ENCODE data around the gene CLSTN1.

The CLSTN1 gene

GRCh38 chr1:9703165-9703509 lies 120.6 kb downstream of the CLSTN1 start:
- Histone ChIP-seq H3K4me1 (ENCODE audit: control insufficient read depth, insufficient read depth, low read length) (no peaks in the 10 kb centered on the region), H3K36me3 (ENCODE audit: control insufficient read depth, insufficient read depth, low read length) (no peaks in the 10 kb centered on the region), H3K9ac (ENCODE audit: low read length) (no peak overlapping the region), H3K4me3 (ENCODE audit: low read length) (no peak overlapping the region), H3K27me3 (ENCODE audit: control insufficient read depth, insufficient read depth, low read length) (no peaks in the 10 kb centered on the region), H3K9me3 (ENCODE audit: control insufficient read depth, low read length) (no peaks in the 10 kb centered on the region)

DNA sequence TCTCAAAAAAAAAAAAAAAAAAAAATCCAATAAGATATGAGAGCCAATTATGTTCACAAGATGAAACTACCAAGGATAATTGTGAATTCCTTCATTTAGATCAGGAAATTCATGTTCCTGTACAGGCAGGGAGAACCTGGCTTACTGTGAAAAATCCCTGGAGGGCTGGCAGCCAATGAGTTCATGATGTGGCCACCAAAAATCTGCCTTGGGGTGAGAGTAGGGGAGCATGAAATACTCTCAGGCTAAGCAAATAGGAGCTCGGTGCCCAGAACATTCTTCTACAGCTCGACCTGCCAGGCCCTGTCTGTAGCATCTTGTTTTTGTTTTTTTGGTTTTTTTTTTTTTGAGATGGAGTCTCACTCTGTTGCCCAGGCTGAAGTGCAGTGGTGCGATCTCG lies 122.1 kb downstream of the CLSTN1 start:
- H3K9ac ChIP-seq (ENCODE audit: low read length), result no peak overlapping the region
- H3K9me3 ChIP-seq (ENCODE audit: control insufficient read depth, low read length), result no peaks in the 10 kb centered on the region
- no peaks in the 10 kb centered on the region for H3K27me3 ChIP-seq (ENCODE audit: control insufficient read depth, insufficient read depth, low read length)
- no peak overlapping the region for H3K4me3 ChIP-seq (ENCODE audit: low read length)
- H3K36me3 ChIP-seq (ENCODE audit: control insufficient read depth, insufficient read depth, low read length), result no peaks in the 10 kb centered on the region
- H3K4me1 ChIP-seq (ENCODE audit: control insufficient read depth, insufficient read depth, low read length), result no peaks in the 10 kb centered on the region

- Histone ChIP-seq H3K27me3 (ENCODE audit: control insufficient read depth, insufficient read depth, low read length) (no peaks in the 10 kb centered on the region), H3K36me3 (ENCODE audit: control insufficient read depth, insufficient read depth, low read length) (no peaks in the 10 kb centered on the region), H3K9me3 (ENCODE audit: control insufficient read depth, low read length) (no peaks in the 10 kb centered on the region), H3K4me1 (ENCODE audit: control insufficient read depth, insufficient read depth, low read length) (no peaks in the 10 kb centered on the region), H3K9ac (ENCODE audit: low read length) (no peak overlapping the region), H3K4me3 (ENCODE audit: low read length) (no peak overlapping the region)
Observed at GRCh38 chr1:9700340-9700739, 123.4 kb downstream of the CLSTN1 start.

DNA sequence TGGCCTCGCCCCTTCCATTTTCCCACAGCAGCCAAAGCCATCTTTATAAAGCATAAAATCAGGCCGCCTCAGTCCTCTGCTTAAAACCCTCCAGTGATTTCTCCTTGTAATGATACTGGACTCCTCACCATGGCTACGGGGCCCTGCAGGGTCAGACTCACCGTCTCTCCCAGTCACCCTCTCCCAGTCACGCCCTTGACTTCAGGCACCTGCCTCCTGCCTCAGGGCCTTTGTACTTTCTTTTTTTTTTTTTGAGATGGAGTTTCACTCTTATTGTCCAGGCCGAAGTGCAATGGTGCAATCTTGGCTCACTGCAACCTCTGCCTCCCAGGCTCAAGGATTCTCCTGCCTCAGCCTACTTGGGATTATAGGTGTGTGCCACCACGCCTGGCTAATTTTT lies 124.4 kb downstream of the CLSTN1 start:
- H3K36me3 ChIP-seq (ENCODE audit: control insufficient read depth, insufficient read depth, low read length), result no peaks in the 10 kb centered on the region
- H3K4me1 ChIP-seq (ENCODE audit: control insufficient read depth, insufficient read depth, low read length), result no peaks in the 10 kb centered on the region
- H3K27me3 ChIP-seq (ENCODE audit: control insufficient read depth, insufficient read depth, low read length), result no peaks in the 10 kb centered on the region
- H3K9me3 ChIP-seq (ENCODE audit: control insufficient read depth, low read length), result no peaks in the 10 kb centered on the region
- H3K4me3 ChIP-seq (ENCODE audit: low read length), result no peak overlapping the region
- H3K9ac ChIP-seq (ENCODE audit: low read length), result no peak overlapping the region

DNA sequence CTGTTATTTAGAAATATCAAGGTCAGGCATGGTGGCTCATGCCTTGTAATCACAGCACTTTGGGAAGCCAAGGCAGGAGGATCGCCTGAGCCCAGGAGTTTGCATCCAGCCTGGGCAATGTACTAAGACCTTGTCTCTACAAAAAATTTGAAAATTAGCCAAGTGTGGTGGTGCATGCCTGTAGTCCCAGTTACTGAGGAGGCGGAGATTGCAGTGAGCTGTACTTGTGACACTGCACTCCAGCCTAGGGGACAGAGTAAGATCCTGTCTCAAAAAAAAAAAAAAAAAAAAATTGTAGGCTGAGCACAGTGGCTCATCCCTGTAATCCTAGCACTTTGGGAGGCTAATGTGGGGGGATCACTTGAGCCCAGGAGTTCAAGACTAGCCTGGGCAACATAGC lies 127.0 kb downstream of the CLSTN1 start:
- Histone ChIP-seq H3K27me3 (ENCODE audit: control insufficient read depth, insufficient read depth, low read length) (no peaks in the 10 kb centered on the region), H3K4me1 (ENCODE audit: control insufficient read depth, insufficient read depth, low read length) (no peaks in the 10 kb centered on the region), H3K9ac (ENCODE audit: low read length) (no peak overlapping the region), H3K9me3 (ENCODE audit: control insufficient read depth, low read length) (no peaks in the 10 kb centered on the region), H3K36me3 (ENCODE audit: control insufficient read depth, insufficient read depth, low read length) (no peaks in the 10 kb centered on the region), H3K4me3 (ENCODE audit: low read length) (no peak overlapping the region)

DNA sequence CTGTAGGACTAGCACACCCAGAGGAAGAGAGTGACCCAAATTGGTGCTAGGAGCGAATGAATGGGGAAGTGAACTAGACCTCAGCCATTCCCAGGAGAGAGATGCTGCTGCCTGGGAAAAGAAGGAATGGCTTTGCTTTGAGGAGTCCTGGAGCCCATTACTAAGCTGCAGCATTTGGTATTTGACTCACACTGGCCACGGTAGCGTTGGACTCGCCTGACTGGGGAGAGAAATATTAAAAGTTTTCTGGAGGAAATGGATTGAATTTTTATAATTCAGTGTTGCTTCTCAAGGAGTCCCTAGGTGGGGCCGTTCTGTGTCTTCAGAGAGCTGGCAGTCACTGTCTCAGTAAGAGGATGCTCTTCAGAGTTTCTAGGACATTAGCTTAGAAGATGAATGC lies 132.1 kb downstream of the CLSTN1 start:
- peaks cover 26% of the 10 kb centered on the region for H3K4me1 ChIP-seq (ENCODE audit: control insufficient read depth, insufficient read depth, low read length)
- no peaks in the 10 kb centered on the region for H3K9me3 ChIP-seq (ENCODE audit: control insufficient read depth, low read length)
- H3K27me3 ChIP-seq (ENCODE audit: control insufficient read depth, insufficient read depth, low read length), result peaks cover 33% of the 10 kb centered on the region

GRCh38 chr1:9691108-9691445 lies 132.7 kb downstream of the CLSTN1 start:
- Histone ChIP-seq H3K9ac (ENCODE audit: low read length) (no peak overlapping the region), H3K36me3 (ENCODE audit: control insufficient read depth, insufficient read depth, low read length) (no peaks in the 10 kb centered on the region), H3K4me3 (ENCODE audit: low read length) (no peak overlapping the region), H3K4me1 (ENCODE audit: control insufficient read depth, insufficient read depth, low read length) (peaks cover 26% of the 10 kb centered on the region), H3K9me3 (ENCODE audit: control insufficient read depth, low read length) (no peaks in the 10 kb centered on the region), H3K27me3 (ENCODE audit: control insufficient read depth, insufficient read depth, low read length) (peaks cover 33% of the 10 kb centered on the region)

More for the DNA sequence above, 132.1 kb downstream of the CLSTN1 start:
- H3K4me3 ChIP-seq (ENCODE audit: low read length), result no peak overlapping the region
- H3K9ac ChIP-seq (ENCODE audit: low read length), result no peak overlapping the region
- no peaks in the 10 kb centered on the region for H3K36me3 ChIP-seq (ENCODE audit: control insufficient read depth, insufficient read depth, low read length)

DNA sequence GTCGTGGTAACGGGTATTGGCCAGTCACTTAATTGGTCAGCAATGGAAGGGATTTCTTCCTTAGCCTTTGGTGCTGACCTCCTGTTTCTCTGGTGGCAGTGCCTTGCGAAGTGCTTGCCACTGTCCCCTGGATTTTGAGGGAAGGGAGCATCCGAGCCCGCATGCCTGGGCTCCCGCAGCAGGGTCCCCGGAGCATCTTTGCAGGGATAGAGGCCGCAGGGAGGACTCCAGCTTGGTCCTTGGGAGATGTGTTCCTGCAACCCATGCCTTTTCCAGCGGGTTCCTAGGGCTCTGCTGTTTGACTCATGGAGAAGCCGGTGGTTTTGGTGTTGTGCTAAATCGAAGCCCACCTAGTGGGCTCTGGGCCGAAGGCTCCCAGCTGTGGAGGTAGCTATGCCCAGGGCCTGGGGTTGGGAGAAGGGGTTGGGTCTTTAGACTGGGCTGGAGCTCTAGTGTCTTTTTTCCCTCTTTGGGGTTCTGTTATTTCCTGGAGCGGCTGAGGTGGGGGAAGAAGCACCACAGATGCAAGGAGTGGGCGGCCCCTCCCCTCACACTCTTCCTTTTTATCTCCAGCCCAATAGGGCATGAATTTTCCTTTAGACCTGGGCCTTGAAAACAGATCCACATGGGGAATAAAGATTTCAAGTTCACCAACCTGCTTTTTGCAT lies 133.2 kb downstream of the CLSTN1 start:
- H3K9ac ChIP-seq (ENCODE audit: low read length), result no peak overlapping the region
- no peaks in the 10 kb centered on the region for H3K36me3 ChIP-seq (ENCODE audit: control insufficient read depth, insufficient read depth, low read length)
- peaks cover 33% of the 10 kb centered on the region for H3K27me3 ChIP-seq (ENCODE audit: control insufficient read depth, insufficient read depth, low read length)
- no peaks in the 10 kb centered on the region for H3K9me3 ChIP-seq (ENCODE audit: control insufficient read depth, low read length)
- peaks cover 26% of the 10 kb centered on the region for H3K4me1 ChIP-seq (ENCODE audit: control insufficient read depth, insufficient read depth, low read length)
- peak overlapping the region; percentile 19 for H3K4me3 ChIP-seq (ENCODE audit: low read length)

GRCh38 chr1:9689971-9690381 lies 133.8 kb downstream of the CLSTN1 start:
- Histone ChIP-seq H3K4me1 (ENCODE audit: control insufficient read depth, insufficient read depth, low read length) (peaks cover 26% of the 10 kb centered on the region), H3K9ac (ENCODE audit: low read length) (no peak overlapping the region), H3K36me3 (ENCODE audit: control insufficient read depth, insufficient read depth, low read length) (no peaks in the 10 kb centered on the region), H3K4me3 (ENCODE audit: low read length) (peak overlapping the region; percentile 19), H3K9me3 (ENCODE audit: control insufficient read depth, low read length) (no peaks in the 10 kb centered on the region), H3K27me3 (ENCODE audit: control insufficient read depth, insufficient read depth, low read length) (peaks cover 33% of the 10 kb centered on the region)

GRCh38 chr1:9689011-9689706 lies 134.6 kb downstream of the CLSTN1 start:
- H3K4me3 ChIP-seq (ENCODE audit: low read length), result peak overlapping the region; percentile 46
- H3K27me3 ChIP-seq (ENCODE audit: control insufficient read depth, insufficient read depth, low read length), result peaks cover 33% of the 10 kb centered on the region
- peaks cover 26% of the 10 kb centered on the region for H3K4me1 ChIP-seq (ENCODE audit: control insufficient read depth, insufficient read depth, low read length)
- H3K36me3 ChIP-seq (ENCODE audit: control insufficient read depth, insufficient read depth, low read length), result no peaks in the 10 kb centered on the region
- no peak overlapping the region for H3K9ac ChIP-seq (ENCODE audit: low read length)
- H3K9me3 ChIP-seq (ENCODE audit: control insufficient read depth, low read length), result no peaks in the 10 kb centered on the region

DNA sequence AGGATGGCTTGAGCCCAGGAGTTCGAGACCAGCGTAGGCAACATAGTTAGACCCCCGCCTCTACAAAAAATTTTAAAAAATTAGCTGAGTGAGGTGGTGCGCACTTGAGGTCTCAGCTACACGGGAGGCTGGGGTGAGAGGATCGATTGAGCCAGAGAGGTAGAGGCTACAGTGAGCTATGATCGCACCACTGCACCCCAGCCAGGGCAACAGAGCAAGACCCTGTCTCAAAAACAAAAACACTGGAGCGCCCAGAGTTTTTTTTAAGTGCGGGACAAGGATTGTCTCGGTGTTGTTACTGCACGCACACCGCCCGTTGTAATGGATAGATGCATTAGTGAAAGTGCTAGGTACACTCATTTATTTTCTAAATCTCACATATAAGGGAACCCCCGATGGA lies 135.2 kb downstream of the CLSTN1 start:
- H3K27me3 ChIP-seq (ENCODE audit: control insufficient read depth, insufficient read depth, low read length), result peaks cover 33% of the 10 kb centered on the region
- no peaks in the 10 kb centered on the region for H3K36me3 ChIP-seq (ENCODE audit: control insufficient read depth, insufficient read depth, low read length)
- peak overlapping the region; percentile 46 for H3K4me3 ChIP-seq (ENCODE audit: low read length)
- H3K9me3 ChIP-seq (ENCODE audit: control insufficient read depth, low read length), result no peaks in the 10 kb centered on the region
- no peak overlapping the region for H3K9ac ChIP-seq (ENCODE audit: low read length)
- peaks cover 26% of the 10 kb centered on the region for H3K4me1 ChIP-seq (ENCODE audit: control insufficient read depth, insufficient read depth, low read length)

- peaks cover 26% of the 10 kb centered on the region for H3K4me1 ChIP-seq (ENCODE audit: control insufficient read depth, insufficient read depth, low read length)
- H3K36me3 ChIP-seq (ENCODE audit: control insufficient read depth, insufficient read depth, low read length), result no peaks in the 10 kb centered on the region
- no peak overlapping the region for H3K4me3 ChIP-seq (ENCODE audit: low read length)
- H3K9ac ChIP-seq (ENCODE audit: low read length), result peak overlapping the region; percentile 39
- H3K9me3 ChIP-seq (ENCODE audit: control insufficient read depth, low read length), result no peaks in the 10 kb centered on the region
- H3K27me3 ChIP-seq (ENCODE audit: control insufficient read depth, insufficient read depth, low read length), result peaks cover 33% of the 10 kb centered on the region
Observed at GRCh38 chr1:9687874-9688582, 135.7 kb downstream of the CLSTN1 start.

Data from mucosa of stomach (tissue), 1 donor.